ENCODE data around the gene SYNPR.

GRCh38 chr3:63240381-63240902 lies 37.7 kb upstream of the SYNPR start:
- TF ChIP-seq CTCF (IDR thresholded peaks at IDR 0.05) (no peak), POLR2A (IDR thresholded peaks at IDR 0.05) (no peak)

All from heart left ventricle (tissue), 13 donors.